Endothelial cell (in vitro differentiated cells): ENCODE data around the gene BHLHA9. TPM values are rescaled to one million over a fixed set of nuclear protein-coding genes. Genes with fewer than 3 reads are reported as not detected.
"Not testable (repeated sequence)": the region's sequence is repeated elsewhere in the genome, so short reads cannot be mapped to it uniquely, and the experiment has no call there.

Source experiments
- DNase-seq: peaks from one replicate; pipeline ENCODE4 v3.0.0; 2021; ENCODE audit warnings: low spot score
- H3K27ac Mint-ChIP-seq: one replicate; pipeline ENCODE4 v1.8.0; 2021; ENCODE audit warnings: mixed read lengths, inconsistent platforms; ENCODE audit not compliant: unreplicated experiment
- H3K27me3 Mint-ChIP-seq: one replicate; pipeline ENCODE4 v1.8.0; 2021; ENCODE audit warnings: mild to moderate bottlenecking, moderate library complexity, mixed read lengths, inconsistent platforms; ENCODE audit not compliant: unreplicated experiment
- H3K36me3 Mint-ChIP-seq: one replicate; pipeline ENCODE4 v1.8.0; 2021; ENCODE audit warnings: mild to moderate bottlenecking, low read depth, mixed read lengths, inconsistent platforms; ENCODE audit not compliant: unreplicated experiment
- H3K4me1 Mint-ChIP-seq: one replicate; pipeline ENCODE4 v1.8.0; 2021; ENCODE audit warnings: mild to moderate bottlenecking, mixed read lengths, inconsistent platforms; ENCODE audit not compliant: unreplicated experiment
- H3K4me3 Mint-ChIP-seq: one replicate; pipeline ENCODE4 v1.8.0; 2021; ENCODE audit warnings: mild to moderate bottlenecking, mixed read lengths, inconsistent platforms; ENCODE audit not compliant: unreplicated experiment
- H3K9me3 Mint-ChIP-seq: one replicate; pipeline ENCODE4 v1.8.0; 2021; ENCODE audit warnings: mixed read lengths, inconsistent platforms; ENCODE audit not compliant: unreplicated experiment
- total RNA-seq: library from RNA; stranded (reverse); fragmentation: NEBNext Ultra II Directional; extraction: Animal tissue kit (Norgen Biotek cat#: 25700); gene quantifications from one replicate; pipeline ENCODE4 v1.2.1, GENCODE V29; 2021; ENCODE audit not compliant: unreplicated experiment
- TF ChIP-seq, protein P1 (sequence below): fragments of 200-600 bp; sonication (generic); IDR thresholded peaks from one replicate; pipeline ENCODE4 v1.5.0; 2021; ENCODE audit warnings: antibody characterized with exemption; ENCODE audit not compliant: unreplicated experiment

Gene BHLHA9
- total RNA-seq, 1 donor from 2014 or later = not detected

DNA sequence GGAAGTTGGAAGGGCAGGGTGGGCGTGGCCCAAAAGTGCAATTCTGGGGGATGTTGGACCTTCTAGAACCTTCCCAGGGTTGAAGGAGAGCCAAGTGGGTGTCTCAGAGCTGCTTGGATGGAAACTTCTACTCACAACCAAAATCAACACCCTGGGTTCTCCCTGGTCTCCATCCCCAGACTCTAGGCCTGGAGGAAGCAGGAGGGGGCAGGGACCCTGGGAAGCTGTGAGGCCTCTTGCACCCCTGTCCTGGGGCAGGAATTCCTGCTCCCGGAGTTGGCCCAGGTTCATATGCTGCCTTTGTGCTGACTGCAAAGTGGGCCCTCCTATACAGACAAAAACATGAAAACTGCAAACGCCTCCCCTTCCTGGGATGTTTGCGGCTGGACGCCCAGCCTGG is 34.3 kb downstream of the BHLHA9 start:
- Mint-ChIP-seq H3K4me3 (no peak overlapping the region), H3K9me3 (no peaks in the 10 kb centered on the region), H3K27ac (no peak overlapping the region), H3K27me3 (peaks cover 8% of the 10 kb centered on the region), H3K36me3 (no peaks in the 10 kb centered on the region), H3K4me1 (no peaks in the 10 kb centered on the region)
- TF ChIP-seq, protein P1, sequence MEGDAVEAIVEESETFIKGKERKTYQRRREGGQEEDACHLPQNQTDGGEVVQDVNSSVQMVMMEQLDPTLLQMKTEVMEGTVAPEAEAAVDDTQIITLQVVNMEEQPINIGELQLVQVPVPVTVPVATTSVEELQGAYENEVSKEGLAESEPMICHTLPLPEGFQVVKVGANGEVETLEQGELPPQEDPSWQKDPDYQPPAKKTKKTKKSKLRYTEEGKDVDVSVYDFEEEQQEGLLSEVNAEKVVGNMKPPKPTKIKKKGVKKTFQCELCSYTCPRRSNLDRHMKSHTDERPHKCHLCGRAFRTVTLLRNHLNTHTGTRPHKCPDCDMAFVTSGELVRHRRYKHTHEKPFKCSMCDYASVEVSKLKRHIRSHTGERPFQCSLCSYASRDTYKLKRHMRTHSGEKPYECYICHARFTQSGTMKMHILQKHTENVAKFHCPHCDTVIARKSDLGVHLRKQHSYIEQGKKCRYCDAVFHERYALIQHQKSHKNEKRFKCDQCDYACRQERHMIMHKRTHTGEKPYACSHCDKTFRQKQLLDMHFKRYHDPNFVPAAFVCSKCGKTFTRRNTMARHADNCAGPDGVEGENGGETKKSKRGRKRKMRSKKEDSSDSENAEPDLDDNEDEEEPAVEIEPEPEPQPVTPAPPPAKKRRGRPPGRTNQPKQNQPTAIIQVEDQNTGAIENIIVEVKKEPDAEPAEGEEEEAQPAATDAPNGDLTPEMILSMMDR = no peak
- DNase-seq = no peak

DNA sequence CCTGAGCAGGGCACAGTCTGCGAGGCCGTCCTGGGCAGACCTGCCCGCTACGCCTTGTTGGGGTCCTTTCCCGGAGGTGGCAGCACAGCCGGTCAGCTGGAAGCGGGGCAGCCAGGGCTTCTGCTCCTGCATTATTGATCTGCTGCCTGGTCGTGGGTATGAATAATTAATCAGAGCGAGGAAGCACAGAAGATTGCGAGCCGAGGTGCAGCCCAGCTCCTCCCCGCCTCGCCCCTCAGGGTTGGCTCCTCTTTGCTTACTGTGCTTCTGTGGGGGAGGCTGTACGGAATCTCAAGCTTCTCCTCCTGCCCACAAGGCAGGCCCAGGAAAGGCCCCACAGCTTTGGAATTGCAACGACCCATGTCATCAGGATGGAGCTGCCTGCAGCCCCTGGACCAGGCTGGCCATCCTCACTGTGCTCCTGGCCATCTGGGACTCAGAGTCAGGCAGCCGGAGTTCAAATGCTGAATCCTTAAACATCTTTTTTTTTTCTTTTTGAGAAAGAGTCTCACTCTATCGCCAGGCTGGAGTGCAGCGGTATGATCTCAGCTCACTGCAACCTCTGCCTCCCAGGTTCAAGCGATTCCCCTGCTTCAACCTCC is 34.8 kb downstream of the BHLHA9 start:
- DNase-seq = no peak
- Mint-ChIP-seq H3K9me3 (no peaks in the 10 kb centered on the region), H3K4me1 (no peaks in the 10 kb centered on the region), H3K4me3 (no peak overlapping the region), H3K27me3 (peaks cover 6% of the 10 kb centered on the region), H3K27ac (no peak overlapping the region), H3K36me3 (no peaks in the 10 kb centered on the region)
- TF ChIP-seq, protein P1 = no peak

DNA sequence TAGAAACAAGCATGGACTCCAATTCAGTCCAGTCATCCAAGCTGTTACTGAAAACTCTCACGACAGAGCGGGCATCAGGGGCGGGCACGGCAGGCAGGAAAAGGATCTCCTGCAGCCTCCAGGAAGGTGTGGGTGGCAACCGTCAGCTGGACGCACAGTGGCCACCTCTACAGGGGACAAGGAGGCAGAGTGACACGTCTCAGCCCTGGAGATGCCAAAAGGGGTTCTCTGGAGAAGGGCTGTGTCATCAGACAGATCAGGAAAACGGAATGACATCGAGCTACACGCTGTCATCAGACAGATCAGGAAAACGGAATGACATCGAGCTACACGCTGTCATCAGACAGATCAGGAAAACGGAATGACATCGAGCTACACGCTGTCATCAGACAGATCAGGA is 37.6 kb downstream of the BHLHA9 start:
- H3K27me3 Mint-ChIP-seq, H3K27ac Mint-ChIP-seq, DNase-seq, H3K9me3 Mint-ChIP-seq, H3K36me3 Mint-ChIP-seq, H3K4me1 Mint-ChIP-seq, H3K4me3 Mint-ChIP-seq: not testable (repeated sequence)

DNA sequence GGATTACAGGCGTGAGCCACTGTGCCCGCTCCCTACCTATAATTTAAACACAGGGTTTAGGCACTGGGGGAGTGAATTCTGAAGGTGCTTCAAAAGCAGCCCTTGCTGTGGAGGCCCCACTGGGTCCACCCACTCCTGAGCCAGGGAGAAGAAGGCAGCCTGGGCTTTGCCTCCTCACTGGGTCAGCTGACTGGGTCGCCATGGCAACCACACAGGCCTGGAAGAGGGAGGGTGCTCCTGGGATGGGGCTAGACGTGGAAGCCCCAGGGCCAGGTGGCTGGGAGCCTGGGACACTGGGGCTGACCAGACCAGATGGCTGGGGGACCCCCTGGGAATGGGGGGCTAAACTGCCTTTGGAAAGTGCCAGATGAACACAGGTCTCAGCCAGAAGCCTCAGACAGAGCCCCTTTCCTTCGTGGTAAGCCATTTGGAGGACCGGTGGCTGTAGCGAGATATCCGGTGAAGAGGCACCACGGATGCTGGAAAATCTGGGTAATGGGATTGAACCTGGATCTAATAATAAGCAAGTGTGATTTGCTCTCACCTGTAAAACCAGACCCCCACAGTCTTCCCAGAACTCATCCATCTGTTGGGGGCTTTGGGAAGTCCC is 42.1 kb downstream of the BHLHA9 start:
- no peak overlapping the region for H3K27ac Mint-ChIP-seq
- no peaks in the 10 kb centered on the region for H3K36me3 Mint-ChIP-seq
- no peaks in the 10 kb centered on the region for H3K4me1 Mint-ChIP-seq
- no peak overlapping the region for H3K4me3 Mint-ChIP-seq
- DNase-seq = no peak
- H3K27me3 Mint-ChIP-seq = peaks cover 13% of the 10 kb centered on the region
- H3K9me3 Mint-ChIP-seq = no peaks in the 10 kb centered on the region
- TF ChIP-seq, protein P1 = no peak

DNA sequence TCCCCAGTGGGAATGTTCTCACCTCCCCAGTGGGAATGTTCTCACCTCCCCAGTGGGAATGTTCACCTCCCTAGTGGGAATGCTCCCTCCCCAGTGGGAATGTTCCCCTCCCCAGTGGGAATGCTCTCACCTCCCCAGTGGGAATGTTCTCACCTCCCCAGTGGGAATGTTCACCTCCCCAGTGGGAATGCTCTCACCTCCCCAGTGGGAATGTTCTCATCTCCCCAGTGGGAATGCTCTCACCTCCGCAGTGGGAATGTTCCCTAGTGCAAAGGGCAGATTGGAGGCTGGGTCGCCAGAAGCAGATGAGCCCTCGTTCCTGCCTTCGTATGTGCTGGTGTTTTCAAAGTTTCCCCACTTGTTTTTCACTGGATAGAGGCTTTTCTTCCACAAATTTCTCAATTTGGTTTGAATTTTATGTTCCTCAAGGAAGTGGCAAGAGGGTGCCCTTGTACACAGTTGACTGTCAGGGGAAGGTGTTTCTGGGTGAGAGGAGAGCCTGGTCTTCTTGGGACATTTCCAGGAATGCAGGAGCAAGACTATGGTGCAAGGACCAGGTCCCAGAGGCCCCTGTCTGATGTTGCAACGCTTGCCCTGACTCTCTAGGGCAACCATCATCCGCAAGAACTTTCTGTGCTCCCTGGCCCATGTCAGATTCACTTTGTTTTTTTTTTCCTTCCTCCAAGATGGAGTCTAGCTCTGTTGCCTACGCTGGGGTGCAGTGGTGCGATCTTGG is 43.2 kb downstream of the BHLHA9 start:
- H3K9me3 Mint-ChIP-seq = no peaks in the 10 kb centered on the region
- H3K4me3 Mint-ChIP-seq = no peak overlapping the region
- TF ChIP-seq, protein P1 = no peak
- H3K27ac Mint-ChIP-seq = no peak overlapping the region
- no peak for DNase-seq
- H3K4me1 Mint-ChIP-seq = no peaks in the 10 kb centered on the region
- H3K36me3 Mint-ChIP-seq = no peaks in the 10 kb centered on the region
- H3K27me3 Mint-ChIP-seq = peaks cover 8% of the 10 kb centered on the region
